ENCODE results near the gene B4GALT6.

B4GALT6 gene

DNA sequence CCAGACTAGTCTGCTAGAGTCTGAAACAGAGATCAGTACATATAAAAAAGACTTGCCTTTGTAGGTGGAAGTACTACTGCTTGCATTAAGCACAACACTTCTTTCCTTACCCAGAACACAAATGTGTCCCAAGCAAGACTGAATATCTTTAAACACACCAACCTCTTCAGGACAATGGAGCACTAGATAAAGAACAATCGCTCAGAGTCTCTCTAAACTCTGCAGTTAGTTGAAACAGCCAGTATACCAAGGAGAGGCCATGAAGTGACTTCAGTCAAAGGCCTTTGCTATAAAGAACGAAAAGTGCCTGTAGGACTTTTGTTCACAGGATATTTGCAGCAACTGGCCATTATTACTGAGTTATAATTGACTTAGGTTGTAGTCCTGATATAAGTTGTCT, 9.9 kb upstream of the B4GALT6 start:
- DNase-seq (ENCODE audit: low read depth in 1 of 2, low spot score in 1 of 2): no peak

DNA sequence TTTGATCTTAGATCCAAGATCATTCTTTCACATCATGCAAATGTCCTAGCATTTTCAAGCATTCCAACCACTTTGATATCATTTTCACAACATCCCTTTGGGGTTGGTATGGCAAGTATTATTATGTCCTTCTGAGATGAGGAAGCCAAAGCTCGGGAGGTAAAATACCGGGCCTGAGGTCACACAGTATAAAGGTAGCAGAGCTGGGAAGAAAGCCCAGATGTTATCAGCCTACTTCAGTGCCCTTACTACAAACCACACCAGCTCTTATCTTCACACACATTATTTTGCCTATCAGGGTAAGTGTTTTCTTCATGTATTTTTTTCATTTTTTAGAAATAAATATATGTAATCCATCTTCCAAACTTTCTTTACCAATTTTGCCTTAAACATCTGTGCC, 4.2 kb upstream of the B4GALT6 start:
- no peak for DNase-seq (ENCODE audit: low read depth in 1 of 2, low spot score in 1 of 2)

DNA sequence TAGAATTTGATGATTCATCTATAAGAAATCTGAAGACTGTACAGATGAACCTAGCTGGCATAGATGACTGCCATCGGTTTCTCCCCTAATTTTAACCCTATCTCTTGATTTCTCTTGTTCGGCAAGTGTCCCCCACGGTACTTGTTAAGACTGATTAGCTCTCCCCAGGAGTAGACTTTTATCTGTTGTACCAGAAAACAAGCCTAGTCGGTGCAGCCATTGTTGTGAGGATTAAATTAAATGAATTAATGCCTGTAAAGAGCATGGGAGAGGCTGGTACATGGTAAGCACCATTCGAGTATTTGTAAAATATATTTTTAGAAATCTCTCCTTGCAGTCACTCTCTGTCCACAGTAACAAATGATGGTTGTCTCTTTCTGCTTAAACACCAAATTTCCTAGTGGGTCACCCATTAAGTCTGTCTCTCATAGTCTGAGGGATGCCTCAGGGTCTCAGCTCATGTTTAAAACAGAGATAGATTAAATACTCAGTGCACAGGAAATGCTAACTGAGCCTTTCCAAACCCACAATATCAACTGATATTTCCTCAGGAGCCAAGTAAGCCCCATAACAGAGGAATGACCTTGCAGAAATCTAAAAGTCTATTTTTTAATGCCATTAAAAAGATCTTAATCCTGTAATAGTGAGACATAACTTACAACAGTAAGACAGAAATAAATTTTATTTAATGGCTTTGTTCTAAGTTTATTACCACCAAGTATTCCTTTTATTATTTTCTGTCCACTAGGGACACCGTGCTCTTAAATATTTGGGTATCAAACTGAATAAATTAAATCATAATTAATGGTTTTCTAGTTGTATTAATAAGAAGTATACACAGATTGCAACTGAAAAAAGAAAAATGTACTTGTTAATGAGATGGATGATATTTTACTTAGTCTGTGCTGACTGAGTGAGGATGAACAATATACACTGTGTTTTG, 2.9 kb upstream of the B4GALT6 start:
- DNase-seq (ENCODE audit: low read depth in 1 of 2, low spot score in 1 of 2): no peak

DNA sequence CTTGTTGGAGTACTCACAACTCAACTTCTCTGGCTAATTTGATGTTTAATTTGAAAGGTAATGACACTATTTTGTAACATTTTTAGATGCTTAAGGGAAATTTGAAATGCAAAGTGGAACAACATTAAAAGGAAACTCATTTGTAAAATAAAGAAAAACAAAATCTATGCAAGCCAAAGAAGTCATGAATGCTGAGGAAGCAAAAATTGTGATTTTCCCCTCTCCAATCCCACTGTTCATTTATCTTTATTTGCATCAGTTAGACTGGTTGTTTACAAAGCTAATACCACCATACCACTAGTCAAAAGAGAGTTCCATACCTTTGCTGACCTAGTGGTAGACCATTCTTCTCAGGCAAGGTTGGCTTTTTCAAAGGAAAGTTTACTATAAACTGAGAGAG, 2.2 kb upstream of the B4GALT6 start:
- no peak for DNase-seq (ENCODE audit: low read depth in 1 of 2, low spot score in 1 of 2)

DNA sequence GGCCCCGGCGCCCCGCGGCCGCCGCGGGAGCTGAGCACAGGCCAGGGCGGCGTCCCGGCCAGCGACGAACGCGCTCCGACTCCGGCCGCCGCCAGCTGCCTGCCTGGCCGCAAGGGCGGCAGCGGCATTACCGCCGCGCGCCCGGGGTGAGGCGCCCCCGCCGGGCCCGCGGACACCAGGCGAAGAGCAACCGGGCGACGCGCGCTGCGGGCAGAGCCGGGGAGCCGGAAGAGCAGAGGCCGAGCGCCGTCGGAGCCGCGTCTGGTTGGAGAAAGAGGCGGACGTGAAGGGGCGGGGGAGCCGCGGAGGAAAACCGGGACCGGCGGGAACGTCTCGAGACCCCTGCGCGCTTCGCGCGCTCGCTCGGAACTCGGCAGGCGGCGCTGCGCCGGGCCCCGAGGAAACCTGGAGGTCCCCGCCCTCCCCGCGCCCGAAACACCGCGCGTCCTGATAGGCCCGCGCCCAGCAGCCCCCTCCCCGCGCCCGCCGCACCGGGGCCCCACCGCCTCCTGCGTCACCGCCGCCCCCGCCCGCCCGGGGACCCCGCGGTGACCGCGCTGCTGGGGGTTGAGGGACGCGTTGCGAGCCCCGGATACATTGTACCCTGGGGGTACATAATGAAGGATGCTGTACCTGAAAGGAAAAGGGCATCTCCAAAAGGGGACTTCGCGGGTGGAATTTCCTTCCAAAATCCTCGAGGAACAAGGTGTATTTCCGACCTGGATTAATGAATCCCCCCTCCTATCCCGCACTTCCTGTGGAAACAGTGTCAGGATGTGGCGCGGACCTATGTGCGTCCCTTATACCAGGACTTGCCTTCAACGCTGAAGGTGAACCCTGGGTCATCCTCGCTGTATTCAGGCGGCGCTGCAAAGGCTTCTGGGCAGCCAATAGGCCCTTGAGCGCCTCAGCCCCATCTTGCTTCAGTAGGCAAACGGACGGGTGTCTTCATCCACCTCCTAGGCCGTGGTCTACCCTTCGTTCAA, 1.0 kb upstream of the B4GALT6 start:
- no peak for DNase-seq (ENCODE audit: low read depth in 1 of 2, low spot score in 1 of 2)

DNA sequence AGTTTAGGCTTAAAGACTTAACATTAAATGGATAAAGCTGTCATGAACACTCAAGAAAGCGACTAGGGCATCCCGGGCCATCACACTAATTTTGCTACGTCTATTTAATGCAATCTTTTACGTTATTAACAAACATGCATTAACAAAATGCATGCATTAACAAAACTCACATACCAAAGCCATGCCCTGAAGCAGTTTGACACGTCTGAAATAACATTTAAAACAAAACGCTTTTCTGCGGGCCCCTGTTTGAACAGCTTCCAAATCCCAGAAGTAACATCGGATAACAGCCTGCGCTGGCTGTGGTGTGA, 458 bp downstream of the B4GALT6 start:
- DNase-seq (ENCODE audit: low read depth in 1 of 2, low spot score in 1 of 2): no peak

DNA sequence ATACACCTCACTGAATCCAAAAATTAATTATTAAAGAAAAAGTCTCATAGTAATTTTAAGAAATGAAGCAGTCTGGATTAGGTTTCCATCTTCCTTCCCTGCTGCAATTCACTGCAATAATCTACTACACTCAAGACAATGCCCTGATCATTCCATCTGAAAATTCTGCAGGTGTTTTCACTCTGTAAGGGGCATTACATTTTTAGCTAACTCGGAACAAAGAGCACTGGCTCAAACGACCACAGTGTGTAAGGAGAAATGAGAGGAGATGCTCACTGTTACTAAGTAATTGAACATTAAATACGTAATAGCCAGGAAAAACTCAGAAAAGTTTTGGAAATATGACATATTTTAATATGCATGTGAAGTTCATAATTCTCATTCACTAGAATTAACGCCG, 1.3 kb downstream of the B4GALT6 start:
- DNase-seq (ENCODE audit: low read depth in 1 of 2, low spot score in 1 of 2): no peak

DNA sequence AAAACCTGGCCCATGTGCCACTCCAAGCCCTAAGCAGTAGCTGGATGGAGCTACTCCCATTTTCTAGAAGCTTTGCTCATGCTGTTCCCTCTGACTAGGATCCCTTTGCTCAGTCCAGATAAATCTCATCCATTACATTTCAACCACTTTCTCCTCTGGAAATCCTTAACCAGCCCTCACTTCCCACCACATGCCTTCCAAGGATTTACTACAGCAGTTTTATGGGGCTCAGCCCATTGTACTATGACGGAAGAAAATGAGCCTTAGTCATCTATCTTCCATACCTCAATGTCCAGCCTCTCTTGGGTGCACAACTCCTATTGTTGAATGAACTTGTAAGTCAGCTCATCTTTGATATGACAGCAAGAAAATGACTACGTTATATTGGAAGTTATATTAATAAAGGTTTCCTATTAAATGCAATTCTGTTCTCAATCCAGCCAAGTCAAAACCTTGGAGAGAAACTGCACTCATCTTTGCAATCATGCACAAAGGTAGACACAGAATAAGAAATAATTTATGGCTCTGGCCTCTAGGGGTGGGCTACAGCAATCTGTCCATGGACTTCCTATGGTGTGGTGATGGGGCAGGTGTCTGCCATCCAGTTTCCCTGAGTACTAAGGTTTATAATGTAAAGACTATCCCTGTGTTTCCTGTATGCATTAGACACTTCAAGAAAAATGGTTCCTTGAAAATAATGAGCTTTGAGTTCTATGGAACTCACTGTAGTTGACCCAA, 3.4 kb downstream of the B4GALT6 start:
- DNase-seq (ENCODE audit: low read depth in 1 of 2, low spot score in 1 of 2): no peak

DNA sequence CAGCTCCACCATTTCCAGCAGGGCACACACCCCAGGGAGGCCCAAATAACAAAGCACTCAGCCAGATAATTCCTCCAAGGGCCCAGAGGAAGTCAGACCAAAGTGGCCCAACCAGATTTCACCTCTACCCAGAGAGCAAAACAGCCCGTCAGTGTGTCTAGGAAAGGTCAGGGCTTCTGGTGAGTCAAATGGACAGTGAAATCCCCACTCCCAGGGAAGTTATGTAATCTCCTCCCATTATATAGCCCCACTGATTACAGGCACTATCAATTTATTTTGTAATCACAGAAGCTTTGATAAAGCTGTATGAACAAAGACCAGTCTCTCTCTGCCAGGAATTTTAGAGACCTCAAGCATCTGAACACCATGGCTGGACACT, 4.0 kb downstream of the B4GALT6 start:
- no peak for DNase-seq (ENCODE audit: low read depth in 1 of 2, low spot score in 1 of 2)

DNA sequence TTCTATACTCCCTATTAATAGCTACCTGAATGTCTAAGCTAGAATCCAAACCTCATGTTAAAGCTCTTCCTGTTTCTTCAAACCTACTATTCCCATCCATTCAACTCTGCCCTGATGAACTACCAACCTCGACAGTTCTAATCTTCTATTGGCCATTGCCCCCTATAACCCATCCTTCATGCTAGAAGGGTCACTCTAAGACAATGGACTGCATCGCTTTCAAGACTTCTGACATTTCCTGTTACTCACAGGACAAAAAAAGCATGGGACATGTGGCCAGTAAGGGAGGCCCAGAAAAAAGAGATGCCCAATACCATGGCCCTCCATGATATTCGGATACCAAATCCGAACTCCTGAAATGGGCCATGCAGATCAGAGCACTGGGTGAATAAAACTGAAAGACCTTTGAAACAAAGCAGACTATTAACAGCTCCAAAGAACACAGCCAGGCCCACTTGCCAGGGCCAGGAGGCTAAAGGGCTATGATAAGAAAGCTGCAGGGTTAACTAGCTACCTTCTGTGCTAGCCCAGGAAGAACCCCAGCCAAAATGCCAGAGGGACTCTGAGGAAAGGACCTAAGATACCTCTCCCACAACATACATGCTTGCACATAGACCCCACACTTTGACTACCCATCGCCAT, 4.5 kb downstream of the B4GALT6 start:
- no peak for DNase-seq (ENCODE audit: low read depth in 1 of 2, low spot score in 1 of 2)

DNA sequence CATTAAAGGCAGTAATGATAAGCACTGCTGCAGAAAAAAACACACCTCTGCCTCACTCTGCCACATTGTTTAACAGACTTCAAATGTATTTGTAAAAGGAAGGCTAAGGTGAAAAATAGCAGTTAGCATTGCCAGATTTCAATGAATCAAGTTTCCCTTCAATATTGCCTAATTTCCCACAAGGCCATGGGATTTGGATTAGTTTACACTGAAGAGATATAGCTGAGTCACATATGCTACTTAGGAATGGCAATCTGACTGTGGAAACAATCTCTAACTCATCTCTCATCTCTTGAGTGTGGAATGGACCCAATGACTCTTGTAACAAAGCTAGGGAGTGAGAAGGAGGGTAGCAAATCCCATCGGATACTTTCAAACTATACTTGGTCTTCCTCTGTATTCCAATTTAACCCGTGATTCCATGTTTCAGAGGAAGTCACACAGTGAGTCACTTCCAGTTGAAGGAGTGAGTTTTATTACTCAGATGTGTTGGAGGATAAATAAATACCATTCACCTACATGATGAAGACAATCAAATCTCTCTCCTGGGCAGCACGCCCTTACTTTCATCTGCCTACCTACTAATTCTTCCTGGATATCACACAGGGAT, 5.1 kb downstream of the B4GALT6 start:
- DNase-seq (ENCODE audit: low read depth in 1 of 2, low spot score in 1 of 2): no peak

DNA sequence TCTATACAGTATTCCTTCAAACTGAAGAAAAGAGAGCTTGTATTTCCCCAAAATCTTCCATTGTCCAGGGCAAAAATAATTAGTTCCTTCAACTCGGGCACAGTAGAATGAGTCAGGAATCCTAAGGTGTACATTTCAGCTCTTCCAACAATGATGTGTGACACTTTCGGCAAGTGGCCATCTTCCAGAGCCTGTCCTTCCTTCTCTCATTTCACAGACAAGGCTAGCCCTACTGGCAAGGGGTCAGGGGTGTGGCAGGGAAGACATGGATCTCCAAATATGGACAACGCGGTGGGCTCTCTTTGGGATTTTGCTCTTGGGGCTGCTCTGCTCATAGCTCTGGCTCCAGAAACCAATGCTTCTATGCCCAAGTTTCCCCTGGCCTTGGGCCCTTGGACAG, 6.0 kb downstream of the B4GALT6 start:
- DNase-seq (ENCODE audit: low read depth in 1 of 2, low spot score in 1 of 2): no peak

DNA sequence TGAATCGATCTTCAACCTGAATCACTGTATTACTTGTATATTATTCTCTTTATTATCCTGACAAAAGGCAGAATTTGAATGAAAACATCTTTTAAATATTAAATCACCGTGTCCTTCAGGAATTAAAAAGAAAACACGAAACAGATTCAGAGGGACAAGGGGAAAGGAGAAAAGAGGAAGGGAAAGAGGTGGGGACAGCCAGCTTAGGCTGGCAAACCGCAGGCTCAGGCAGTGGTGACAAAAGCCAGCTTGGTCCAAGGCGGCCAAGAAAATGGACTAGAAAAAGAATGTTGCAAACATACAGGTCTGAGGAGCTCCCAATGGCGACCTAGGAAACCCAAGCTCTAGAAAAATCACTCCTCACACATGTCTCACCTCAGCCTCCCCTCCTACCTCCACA, 6.8 kb downstream of the B4GALT6 start:
- no peak for DNase-seq (ENCODE audit: low read depth in 1 of 2, low spot score in 1 of 2)

DNA sequence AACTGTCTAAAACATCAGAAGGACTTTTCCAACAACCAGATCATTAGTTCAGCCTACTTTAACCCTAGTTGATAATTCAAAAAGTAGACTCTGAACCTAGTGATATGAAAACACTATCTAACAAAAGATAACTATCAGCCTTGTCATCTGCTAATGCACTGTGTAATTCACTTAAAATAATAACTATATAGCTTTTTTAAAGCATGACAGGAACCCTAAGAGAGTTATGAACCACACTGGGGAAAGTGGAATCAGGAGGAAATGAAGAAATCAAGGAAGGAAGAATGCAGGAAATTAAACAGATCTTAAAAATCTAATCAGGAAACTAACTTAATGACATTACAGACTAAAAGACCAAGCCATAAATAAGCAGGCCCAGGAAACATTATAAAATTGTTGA, 9.0 kb downstream of the B4GALT6 start:
- no peak for DNase-seq (ENCODE audit: low read depth in 1 of 2, low spot score in 1 of 2)

DNA sequence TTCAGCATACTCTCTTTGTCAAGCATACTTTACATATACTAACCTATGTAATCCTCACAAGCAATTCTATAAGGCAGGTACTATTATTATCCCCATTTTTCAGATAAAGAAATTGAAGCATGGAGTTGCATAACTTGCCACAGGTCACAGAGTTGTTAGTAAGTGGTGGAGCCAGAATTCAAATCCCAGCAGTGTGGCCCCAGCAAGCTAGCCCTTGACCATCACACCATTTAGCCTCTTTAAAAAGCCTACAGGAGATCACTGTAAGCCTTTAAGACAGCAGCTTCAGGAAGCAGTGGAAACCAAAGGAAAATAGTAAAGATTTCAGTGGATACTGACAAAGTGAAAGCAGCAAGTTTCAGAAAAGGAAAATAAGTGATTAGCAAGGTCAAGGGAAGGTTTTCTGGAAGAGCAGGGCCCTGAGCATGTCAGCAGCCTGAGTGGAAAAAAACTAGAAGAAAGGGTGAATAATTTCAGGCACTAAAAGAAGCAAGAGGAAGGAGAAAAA, 11.7 kb downstream of the B4GALT6 start:
- DNase-seq (ENCODE audit: low read depth in 1 of 2, low spot score in 1 of 2): no peak

DNA sequence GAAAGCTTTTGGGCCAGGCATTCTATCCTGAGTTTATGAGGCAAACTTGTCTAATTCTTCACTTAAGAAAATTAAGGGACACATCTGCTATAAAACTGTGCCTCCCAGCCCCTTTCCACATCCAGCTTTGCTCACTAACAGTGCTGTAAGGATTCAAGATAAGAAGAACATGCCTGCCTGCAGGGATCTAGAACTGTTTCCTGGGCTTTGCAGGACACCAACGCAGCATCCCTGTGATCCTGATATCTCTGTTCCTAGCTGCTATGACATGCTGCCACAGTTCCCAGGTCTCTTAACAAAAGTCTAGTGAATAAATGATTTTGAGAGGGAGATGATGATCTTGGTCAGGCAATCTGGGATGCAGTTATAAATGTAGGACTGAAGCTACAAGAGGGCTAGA, 12.4 kb downstream of the B4GALT6 start:
- DNase-seq (ENCODE audit: low read depth in 1 of 2, low spot score in 1 of 2): no peak

DNA sequence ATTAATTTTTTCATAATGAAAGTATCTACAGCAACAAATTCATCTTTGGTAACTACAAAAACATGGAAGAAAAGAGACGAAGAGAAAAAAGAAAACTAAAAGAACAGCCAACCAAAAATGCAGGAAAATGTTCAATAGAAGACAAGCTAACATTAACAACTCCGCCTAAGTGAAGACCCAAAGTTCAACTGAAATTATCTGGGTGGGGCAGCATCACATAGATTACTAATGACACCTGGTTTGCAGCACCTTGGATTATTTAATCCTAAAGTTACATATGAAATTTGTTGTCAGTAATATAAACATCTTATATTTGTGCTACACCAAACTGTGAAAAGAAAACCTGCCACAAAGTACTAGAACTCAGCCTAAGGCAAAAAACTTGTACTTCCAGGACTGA, 14.8 kb downstream of the B4GALT6 start:
- no peak for DNase-seq (ENCODE audit: low read depth in 1 of 2, low spot score in 1 of 2)

DNA sequence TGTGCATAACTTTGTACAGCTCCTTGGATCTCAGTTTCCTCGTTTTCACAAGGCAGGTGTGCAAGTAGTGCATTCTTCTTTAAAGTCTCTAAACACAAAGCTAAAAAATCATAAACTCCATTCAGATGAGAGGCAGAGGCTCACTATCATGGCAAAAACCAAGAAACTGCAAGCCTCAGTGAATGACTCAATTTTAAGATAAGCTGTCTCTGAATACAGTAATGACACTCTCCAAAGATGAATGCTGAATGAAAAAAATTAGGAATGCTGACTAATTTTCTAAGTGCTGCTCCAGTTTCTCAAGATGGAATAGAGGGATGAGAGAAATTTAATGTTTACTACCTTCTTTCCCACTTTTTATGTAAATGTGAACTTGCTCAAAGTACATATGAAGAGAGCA, 17.2 kb downstream of the B4GALT6 start:
- DNase-seq (ENCODE audit: low read depth in 1 of 2, low spot score in 1 of 2): no peak

DNA sequence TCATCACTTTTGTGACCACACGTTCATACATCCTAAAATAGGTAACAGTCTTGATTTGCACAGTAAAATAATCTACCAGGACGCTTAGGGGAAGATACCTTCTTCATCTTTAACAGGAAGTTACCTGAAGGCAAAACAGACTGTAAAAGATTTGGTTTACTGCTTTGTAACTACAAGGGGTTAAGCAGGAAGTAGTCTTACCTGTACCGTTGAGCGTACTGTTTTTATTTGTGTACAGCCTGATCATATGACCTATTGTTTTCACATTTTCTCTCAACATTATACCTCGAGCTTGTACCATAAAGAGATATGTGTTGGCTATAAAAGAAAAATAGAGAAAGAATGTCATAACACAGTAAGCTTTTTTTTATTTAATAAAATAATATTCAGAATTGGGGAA, 18.3 kb downstream of the B4GALT6 start:
- no peak for DNase-seq (ENCODE audit: low read depth in 1 of 2, low spot score in 1 of 2)

DNA sequence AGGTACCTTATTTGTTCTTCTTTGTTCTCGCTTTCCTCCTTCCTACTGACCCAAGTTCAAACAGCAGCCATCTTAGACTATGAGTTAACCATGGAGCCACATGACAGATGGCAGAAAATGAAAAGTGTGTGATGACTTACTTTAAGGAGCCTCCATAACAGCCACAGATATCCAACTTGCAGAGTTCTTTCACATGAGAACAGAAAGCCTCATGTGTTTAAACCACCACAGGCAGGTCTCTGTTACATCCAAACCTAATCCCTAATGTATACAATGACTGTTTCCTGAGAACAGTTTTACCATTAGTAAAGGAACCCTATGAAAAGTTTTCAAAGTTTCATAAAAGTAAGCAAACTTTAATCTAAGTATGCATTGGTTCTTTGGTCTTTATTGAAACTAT, 20.3 kb downstream of the B4GALT6 start:
- DNase-seq (ENCODE audit: low read depth in 1 of 2, low spot score in 1 of 2): no peak

All from activated T-helper 1 cell treated with anti-CD3 and anti-CD28 coated beads, Interleukin-2, amount 50 U/mL, for 16 hours (primary cell).